LoVo (cell line): Measurements from ENCODE around the gene OBSCN.

Experiments used
- DNase-seq: peaks from one replicate; pipeline ENCODE4 v3.0.0-alpha.2; 2016; ENCODE audit warnings: low spot score

OBSCN gene

GRCh38 chr1:228403231-228403631 lies 195.4 kb downstream of the OBSCN start:
- no peak for DNase-seq

DNA sequence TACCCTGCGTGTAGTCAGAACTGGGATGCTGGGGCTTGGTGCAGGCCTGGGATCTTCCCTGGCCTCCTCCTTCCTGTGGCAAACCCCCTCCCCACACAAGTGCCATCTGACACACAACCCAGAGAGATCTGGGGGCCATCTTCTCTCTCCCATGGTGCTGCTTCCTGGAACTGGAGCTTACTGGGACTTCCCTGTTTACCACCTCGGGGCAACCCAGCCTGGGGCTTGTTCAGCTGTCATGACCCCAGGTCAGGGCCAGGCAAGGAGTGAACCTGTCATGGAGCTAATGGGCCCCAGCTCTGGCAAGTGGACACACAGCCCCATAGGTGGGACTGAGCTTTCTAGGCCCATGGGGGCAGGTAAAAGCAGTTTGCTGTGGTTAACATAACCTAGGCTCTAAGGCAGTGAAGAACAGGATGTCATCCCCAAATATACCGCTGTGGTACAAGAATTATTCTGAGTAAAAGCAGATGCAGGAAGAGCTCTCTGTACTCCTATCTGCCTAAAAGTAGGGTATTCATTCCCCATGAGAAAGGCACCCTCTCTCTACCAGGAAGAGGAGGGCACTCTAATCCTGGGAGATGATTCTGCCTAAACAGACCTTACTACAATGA lies 196.4 kb downstream of the OBSCN start:
- no peak for DNase-seq

- DNase-seq, result no peak
These were observed 197.5 kb downstream of the OBSCN start for GRCh38 chr1:228405200-228405978.

DNA sequence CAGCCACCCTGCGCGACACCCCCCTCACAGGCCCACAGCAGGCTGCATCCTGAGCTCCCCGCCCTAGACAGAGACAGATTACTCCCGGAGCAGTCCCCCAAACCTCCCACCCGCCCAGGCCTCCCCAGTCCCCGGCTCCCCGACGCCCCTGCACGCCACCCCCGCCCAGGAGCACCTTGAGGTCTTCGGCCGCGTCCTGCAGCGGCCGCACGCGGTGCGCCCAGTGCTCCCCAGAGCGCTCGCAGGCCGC lies 198.1 kb downstream of the OBSCN start:
- no peak for DNase-seq

DNA sequence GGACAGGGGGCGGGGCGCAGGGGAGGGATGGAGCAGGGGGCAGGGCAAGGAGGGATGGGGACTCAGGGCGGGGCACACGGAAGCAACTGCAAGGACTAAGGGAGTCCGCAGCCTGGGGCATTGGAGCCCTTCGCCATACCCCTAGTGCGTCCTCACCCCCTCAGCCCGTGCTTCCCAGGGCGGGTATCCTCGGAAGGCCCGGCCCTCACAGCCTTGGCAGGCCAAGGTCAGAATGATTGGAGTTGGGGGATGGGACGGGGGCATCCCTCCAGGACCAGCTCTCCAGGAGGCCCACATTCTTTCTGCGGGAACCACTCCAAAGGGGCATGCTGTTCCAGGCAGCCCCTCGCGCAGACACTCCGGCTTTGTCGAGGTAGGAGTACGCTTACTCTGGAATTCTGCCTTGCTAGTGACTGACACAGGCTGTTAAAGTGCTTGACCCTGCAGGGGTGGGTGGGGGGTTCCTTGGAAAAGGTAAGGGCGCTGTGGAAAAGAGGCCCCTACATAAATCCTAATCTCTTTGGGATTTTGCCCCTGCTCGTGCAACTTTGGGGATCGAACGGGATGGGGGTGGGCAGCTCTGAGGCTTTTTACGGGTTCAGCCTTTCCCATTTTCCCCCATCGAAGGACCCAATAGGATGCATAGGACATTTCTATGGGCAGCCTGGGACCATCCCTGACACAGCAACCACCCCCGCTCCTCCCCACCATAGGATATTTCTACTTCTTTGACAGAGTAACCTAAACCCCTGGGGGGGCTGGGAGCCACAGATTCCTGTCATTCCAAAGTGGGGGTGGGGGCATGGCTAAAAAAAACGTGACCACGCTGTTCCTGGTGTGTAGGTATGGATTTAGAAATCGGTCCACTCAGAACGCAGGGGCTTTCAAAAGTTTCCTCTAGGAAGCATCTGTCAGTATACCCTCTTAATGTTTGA lies 199.5 kb downstream of the OBSCN start:
- no peak for DNase-seq

DNA sequence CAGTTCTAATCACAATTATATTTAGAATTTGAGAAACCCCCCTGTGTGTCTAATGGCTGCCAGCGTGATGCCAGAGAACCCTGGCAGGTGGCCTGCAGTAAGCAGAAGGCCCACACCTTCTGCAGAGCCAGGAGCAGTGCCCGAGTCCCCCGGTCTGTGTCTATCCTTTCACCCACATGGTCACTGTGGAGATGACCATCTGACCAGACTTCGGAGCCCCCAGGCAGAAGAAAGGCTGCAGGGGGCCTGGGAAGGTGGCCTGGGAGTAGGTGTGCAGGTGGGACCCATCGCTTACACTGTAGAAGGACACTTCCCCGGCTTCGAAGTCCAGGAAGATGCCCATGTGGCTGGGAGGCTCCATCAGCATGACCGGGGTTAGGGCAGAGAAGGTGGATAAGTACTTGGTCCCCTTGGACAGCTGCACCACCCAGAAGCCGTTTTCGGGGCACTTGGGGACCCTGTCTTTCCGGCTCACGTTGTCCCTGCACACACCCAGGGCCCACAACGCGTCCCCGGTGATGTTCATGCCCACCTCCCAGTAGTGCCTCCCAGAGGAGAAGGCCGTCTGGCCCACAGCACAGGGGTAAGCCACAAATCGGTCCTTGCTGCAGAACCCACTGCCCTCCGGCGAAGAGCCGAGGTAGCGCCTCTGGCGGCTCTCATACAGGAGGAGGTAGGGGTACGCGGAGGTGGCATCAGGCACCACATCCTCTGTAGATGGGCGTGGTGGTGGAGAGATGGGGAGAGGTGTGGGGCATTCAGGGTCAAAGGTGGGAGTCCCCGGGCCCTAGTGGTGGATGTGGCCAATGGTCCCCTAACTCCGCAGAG lies 200.4 kb downstream of the OBSCN start:
- DNase-seq, result no peak

DNA sequence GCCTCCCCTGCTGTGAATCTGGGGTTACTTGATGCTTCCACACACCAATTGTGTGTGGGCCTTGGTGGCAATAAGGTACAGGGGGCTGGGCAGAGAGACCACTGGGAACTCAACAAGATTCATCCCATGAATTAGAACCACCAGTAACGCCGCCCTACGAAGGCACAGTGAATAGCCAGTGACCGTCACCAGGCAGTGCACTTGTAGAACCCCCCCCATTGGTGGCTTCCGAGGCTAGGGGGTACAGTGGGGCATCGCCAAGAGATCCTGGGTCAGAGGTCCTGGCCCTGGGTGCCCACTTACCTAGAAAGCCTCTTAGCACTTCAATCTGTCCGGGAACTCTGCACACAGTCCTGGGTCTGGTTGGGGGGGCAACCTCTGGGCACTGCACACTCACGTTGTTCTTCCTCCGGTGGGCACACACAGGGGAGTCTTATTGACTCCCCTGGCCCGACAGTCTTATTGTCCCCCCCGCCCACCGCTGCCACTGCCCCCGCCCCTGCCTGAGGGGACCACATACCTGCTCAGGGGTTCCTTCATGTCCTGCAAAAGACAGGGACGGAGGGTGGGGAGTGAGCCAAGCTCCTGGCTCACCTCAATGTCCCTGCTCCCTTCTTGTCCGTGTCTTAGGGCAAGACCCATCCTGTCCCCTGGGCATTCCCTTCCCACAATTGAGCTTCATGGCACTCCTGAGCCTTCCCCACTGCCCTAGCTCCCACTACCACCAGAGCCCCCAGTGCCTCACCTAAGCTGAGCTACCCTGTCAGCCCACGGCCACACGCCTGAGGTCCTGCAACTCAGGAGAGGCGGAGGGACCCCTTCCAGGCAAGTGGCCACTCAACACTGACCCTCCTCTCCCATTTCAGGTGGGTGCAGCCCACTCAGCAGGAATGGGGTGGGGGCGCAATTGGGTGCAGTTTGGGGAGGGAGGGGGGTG lies 201.3 kb downstream of the OBSCN start:
- DNase-seq, result no peak

GRCh38 chr1:228410015-228410414 lies 202.2 kb downstream of the OBSCN start:
- DNase-seq, result no peak

DNA sequence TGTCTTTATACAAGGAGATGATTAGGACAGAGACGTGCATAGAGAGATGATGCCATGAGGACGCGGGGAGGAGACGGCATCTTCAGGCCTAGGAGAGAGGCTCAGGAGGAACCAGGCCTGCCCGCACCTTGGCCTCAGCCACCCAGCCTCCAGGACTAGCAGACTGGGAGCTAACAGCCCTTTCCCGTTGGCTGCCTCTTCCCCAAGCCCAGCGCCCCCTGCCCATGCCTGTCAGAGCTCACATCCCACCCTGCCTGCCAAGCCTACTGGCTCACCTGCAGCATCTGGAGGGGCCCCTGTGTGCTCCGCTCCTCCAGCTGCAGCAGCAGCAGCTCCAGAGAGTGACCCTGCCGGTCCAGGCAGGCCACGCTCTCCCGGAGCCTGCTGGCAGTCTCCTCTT lies 202.8 kb downstream of the OBSCN start:
- DNase-seq, result no peak

- no peak for DNase-seq
These were observed 203.3 kb downstream of the OBSCN start for GRCh38 chr1:228411121-228411520.

DNA sequence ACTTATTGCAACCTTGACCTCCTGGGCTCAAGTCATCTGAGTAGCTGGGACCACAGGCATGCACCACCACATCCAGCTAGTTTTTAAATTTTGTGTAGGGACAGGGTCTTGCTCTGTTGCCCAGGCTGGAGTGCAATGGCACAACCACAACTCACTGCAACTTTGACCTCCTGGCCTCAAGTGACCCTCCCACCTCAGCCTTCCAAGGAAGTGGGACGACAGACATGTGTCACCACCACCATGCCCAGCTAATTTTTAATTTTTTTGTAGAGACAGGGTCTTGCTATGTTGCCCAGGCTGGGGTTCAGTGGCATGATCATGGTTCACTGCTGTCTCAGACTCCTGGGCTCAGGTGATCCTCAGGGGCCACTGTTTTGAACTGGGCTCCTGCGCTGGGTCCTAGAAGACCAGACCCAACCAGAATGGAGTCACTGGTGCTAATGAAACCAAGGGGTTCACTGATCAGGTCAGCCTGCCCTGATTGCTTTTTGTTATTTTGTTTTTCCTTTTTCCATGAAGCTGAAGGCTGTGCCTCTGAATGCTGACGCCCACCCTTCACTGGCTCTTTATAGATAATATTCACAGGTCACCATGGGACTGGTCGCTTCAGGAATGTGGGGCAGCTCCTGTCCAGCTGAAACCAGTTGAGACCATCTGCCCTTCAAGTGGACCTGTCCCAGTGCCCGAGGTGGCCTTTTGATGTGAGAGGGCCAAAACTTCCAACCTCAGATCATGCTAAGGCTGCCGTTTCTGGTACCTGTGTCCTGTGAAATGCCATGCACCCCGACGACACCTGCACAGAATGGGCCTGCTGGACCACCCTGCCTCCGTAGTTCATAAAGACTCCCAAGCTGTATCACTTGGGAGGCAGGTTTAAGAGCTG lies 203.9 kb downstream of the OBSCN start:
- no peak for DNase-seq

DNA sequence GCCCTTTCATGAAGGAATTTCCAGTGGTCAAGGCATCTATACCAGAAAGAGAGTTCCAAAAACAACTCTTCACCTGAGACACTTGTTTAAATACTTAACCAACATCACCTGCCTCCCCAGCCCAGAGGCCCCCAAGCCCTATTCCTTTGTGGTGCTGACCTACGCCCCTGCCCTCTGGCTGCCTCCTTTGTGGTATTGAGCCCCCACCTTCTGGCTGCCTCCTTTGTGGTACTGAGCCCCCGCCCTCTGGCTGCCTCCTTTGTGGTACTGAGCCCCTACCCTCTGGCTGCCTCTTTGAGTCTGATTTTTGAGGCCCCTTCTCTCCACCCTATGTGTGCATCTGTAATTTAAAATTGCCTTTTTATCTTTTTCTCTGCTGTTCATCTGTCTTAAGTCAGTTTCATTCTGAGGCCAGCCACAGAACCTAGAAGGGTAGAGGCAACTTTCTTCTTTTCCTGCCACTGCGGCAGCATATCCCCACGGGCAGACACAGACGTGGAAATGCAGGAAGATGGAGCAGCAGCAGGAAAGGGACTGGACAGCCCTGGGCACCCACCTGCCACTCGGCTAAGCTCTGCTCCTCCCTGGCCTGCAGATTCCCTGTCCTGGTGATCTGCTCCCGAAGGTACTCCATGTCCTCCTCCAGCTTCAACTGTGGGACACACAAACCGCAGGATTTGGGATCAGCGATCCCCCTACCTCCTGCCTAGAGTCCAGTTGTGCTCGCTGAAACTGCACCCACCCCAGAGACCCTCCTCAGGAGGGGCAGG lies 205.6 kb downstream of the OBSCN start:
- no peak for DNase-seq

DNA sequence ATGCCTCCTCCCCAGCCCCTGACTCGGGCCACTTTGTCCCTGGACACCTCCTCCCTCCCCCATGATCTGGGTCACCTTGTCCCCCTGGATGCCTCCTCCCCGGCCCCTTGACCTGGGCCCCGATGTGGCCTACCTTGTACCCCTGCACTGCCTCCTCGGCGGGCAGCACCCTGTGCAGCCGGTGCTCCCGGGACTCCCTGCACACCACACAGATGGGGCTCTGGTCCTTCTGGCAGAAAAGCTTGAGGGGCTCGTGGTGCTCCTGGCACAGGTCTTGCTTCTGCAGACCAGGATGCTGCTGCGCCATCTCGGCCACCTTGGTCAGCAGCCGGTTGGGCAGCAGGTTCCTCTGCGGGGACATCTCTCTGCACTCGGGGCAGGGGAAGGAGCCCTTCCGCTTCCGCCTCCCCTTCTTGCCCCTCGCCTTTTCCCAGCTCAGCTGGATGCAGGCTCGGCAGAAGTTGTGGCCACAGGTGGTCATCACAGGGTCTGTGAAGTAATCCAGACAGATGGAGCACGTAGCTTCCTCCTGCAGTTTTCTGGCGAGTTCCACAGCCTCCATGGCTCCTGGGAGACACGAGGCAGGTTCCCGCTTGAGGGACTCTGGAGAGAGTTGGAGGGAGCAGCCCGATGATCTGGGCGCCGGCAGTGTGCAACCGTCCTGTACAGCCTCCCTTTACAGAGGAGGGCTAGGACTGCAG lies 206.8 kb downstream of the OBSCN start:
- DNase-seq, result no peak

GRCh38 chr1:228415221-228415620 lies 207.4 kb downstream of the OBSCN start:
- no peak for DNase-seq

DNA sequence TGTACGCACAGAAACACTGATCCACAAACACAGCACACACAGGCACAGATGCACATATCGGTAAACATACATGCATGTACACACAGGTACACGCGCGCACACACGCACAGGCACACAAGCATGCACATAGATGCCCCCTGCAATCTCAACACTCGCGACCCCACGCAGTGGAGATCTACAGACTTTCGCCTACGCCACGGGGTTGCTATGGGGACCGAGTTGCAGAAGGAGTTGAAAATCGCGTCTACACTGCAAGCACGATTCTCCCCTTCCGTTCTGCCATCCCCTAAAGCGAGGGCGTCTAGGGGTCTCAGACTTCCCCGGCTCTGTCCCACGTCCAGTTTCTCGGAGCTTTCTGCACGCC lies 208.0 kb downstream of the OBSCN start:
- DNase-seq, result no peak

DNA sequence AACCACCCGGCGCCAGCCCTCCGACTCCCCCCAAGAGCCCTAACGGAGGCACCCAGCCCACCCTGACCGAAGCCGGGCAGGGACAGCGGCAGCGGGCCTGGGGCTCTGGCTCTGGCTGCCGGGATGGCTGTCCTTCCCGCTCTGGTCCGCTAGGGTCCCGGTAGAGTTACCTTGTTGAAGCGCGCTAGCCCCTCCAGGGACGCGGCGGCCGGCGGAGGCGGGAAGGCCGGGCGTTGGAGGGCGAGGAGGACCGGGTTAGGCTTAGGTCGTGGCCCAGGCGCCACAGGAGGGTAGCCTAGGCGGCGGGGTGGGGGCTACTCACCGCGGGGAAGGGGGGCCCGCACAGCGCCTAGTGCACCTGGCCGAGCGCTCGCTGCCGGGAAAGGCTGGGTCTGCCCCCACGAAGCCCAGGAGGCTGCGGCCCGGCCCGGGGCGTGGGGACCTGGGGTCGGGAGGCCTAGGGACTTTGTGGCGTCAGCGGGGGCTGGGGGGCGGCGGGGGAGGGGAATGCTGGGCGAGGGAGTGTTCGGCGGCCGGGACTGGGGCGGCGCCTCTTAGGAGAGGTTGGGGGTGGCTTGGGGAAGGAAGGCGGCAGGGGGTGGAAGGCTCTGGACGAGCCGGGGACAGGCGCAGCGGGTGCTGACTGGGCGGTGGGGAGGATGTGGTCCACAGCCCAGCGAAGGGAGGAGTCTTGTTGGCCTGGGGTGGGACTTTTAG lies 208.5 kb downstream of the OBSCN start, which contains the start of gene TRIM17:
Gene TRIM17, minus strand, starts transcription at position 645 of the 717 bp plus-strand sequence. CDS start 1,789 bp downstream, outside the sequence.
- no peak for DNase-seq

DNA sequence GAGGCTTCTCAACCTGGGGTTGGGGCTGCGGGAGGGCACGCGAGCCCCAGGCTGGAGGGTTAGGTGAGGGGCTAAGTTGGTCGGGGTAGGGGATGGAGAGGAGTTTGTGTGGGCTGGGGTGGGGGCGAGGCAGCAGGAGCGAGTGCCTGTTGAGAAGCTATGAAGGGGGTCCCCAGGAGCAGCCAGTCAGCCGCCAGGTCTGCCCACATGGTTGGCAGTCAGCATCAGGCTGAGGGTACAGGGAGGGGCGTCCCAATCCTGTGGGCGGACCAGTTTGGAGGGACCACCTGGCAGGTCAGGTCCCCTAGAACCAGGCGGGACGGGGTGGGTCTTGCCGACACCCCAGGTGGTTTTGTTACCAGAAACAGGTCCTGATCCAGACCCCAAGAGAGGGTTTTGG lies 209.2 kb downstream of the OBSCN start:
- no peak for DNase-seq
